GDM1 (cell line): Measurements from ENCODE around the gene SBF2.
A peak's percentile ranks its signal among the peaks of the same experiment; 100 is the strongest.

Experiments used
- DNase-seq: peaks from one replicate; lab custom pipeline; 2025; lab: John Stamatoyannopoulos, UW

SBF2 gene

GRCh38 chr11:9772218-9772617 is 521.8 kb downstream of the SBF2 start:
- DNase-seq, result no peak

GRCh38 chr11:9771071-9771511 is 522.9 kb downstream of the SBF2 start:
- DNase-seq, result no peak

- DNase-seq, result no peak
These were observed 524.4 kb downstream of the SBF2 start for GRCh38 chr11:9769621-9770020.

GRCh38 chr11:9765320-9766101 is 528.5 kb downstream of the SBF2 start:
- no peak for DNase-seq

- no peak for DNase-seq
These were observed 530.7 kb downstream of the SBF2 start for GRCh38 chr11:9763301-9763700.

GRCh38 chr11:9762531-9762930 is 531.5 kb downstream of the SBF2 start:
- DNase-seq, result no peak

GRCh38 chr11:9761441-9761945 is 532.5 kb downstream of the SBF2 start:
- no peak for DNase-seq

GRCh38 chr11:9760193-9760575 is 533.8 kb downstream of the SBF2 start:
- no peak for DNase-seq

- peak; percentile 70 for DNase-seq
These were observed 534.4 kb downstream of the SBF2 start for GRCh38 chr11:9759519-9760192.

- DNase-seq, result peak; percentile 62
These were observed 535.1 kb downstream of the SBF2 start for GRCh38 chr11:9758637-9759518.

GRCh38 chr11:9757809-9758636 is 536.0 kb downstream of the SBF2 start:
- DNase-seq, result peak; percentile 88

- DNase-seq, result no peak
These were observed 537.1 kb downstream of the SBF2 start for GRCh38 chr11:9756878-9757277.

GRCh38 chr11:9756461-9756860 is 537.6 kb downstream of the SBF2 start:
- no peak for DNase-seq

- no peak for DNase-seq
These were observed 538.3 kb downstream of the SBF2 start for GRCh38 chr11:9755561-9756185.

- DNase-seq, result no peak
These were observed 540.0 kb downstream of the SBF2 start for GRCh38 chr11:9754010-9754471.

GRCh38 chr11:9753021-9753420 is 541.0 kb downstream of the SBF2 start:
- no peak for DNase-seq

- DNase-seq, result no peak
These were observed 541.9 kb downstream of the SBF2 start for GRCh38 chr11:9752091-9752490.

- DNase-seq, result no peak
These were observed 543.5 kb downstream of the SBF2 start for GRCh38 chr11:9750551-9750950.

GRCh38 chr11:9748361-9748970 is 545.6 kb downstream of the SBF2 start:
- DNase-seq, result peak; percentile 79

GRCh38 chr11:9747828-9748227 is 546.2 kb downstream of the SBF2 start:
- no peak for DNase-seq
